HUES48 (cell line): ENCODE measurements around the gene TMPRSS9.

Experiments used
- H3K27ac ChIP-seq: one replicate; pipeline ENCODE4 v1.7.0; 2013; ENCODE audit warnings: low read depth, low read length, inconsistent platforms
- H3K27me3 ChIP-seq: 2 replicates; pipeline ENCODE4 v1.6.1; 2013; ENCODE audit warnings: mild to moderate bottlenecking, low read length; ENCODE audit not compliant: control insufficient read depth, insufficient read depth
- H3K36me3 ChIP-seq: 2 replicates; pipeline ENCODE4 v1.6.1; 2013; ENCODE audit warnings: low read length; ENCODE audit not compliant: control insufficient read depth, insufficient read depth
- H3K4me1 ChIP-seq: 2 replicates; pipeline ENCODE4 v1.6.1; 2013; ENCODE audit warnings: mild to moderate bottlenecking, low read length; ENCODE audit not compliant: control insufficient read depth, insufficient read depth
- H3K4me3 ChIP-seq: 2 replicates; pipeline ENCODE4 v1.5.1; 2013; ENCODE audit warnings: mild to moderate bottlenecking, low read depth, low read length
- H3K9ac ChIP-seq: 2 replicates; pipeline ENCODE4 v1.6.1; 2013; ENCODE audit warnings: mild to moderate bottlenecking, low read depth, low read length, moderate library complexity
- H3K9me3 ChIP-seq: 2 replicates; pipeline ENCODE4 v1.6.1; 2013; ENCODE audit warnings: low read length; ENCODE audit not compliant: control insufficient read depth, insufficient read depth

Gene TMPRSS9

GRCh38 chr19:2354670-2355069, 5.4 kb upstream of the TMPRSS9 start:
- Histone ChIP-seq H3K36me3 (peaks cover 5% of the 10 kb centered on the region; the same call in 1 of the 2 replicates), H3K4me1 (no peaks in the 10 kb centered on the region), H3K4me3 (no peak overlapping the region), H3K27ac (no peak overlapping the region), H3K27me3 (no peaks in the 10 kb centered on the region), H3K9ac (no peak overlapping the region), H3K9me3 (no peaks in the 10 kb centered on the region)

GRCh38 chr19:2355168-2356035, 4.7 kb upstream of the TMPRSS9 start:
- Histone ChIP-seq H3K4me3 (no peak overlapping the region), H3K9me3 (no peaks in the 10 kb centered on the region), H3K36me3 (peaks cover 5% of the 10 kb centered on the region; the same call in 1 of the 2 replicates), H3K9ac (no peak overlapping the region), H3K4me1 (no peaks in the 10 kb centered on the region), H3K27ac (no peak overlapping the region), H3K27me3 (peaks cover 2% of the 10 kb centered on the region)

DNA sequence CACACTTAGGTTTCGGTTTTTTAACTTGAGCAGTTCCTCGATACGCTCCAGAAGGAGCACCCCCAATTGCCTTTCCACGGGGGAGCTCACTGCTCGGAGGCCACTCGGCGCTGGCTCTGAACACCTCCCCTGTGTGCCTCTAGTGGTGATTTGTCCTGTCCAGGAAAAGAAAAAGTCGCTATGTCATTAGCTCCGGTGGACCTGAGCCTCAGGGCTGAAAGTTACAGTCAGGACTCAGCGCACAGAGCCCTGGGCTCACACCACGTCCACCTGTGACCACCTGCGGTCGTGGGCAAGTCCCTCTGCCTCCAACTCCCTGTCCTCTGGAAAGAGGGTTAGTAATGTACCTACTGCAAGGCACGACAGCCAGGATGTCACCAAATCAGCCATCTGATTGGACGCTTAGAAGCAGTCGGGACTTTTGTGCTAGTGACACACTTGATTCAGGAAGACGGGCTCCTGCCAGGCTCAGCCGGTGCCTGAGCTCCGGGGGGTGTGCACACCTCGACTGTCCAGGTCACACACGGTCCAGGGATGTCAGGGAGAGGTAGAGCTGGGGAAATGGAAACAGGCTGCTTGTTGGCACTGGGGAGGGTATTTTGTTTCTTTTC, 3.9 kb upstream of the TMPRSS9 start:
- no peaks in the 10 kb centered on the region for H3K9me3 ChIP-seq
- no peak overlapping the region for H3K27ac ChIP-seq
- H3K27me3 ChIP-seq = peaks cover 6% of the 10 kb centered on the region
- H3K36me3 ChIP-seq = peaks cover 5% of the 10 kb centered on the region; the same call in 1 of the 2 replicates
- no peak overlapping the region for H3K9ac ChIP-seq
- H3K4me1 ChIP-seq = no peaks in the 10 kb centered on the region
- H3K4me3 ChIP-seq = no peak overlapping the region

GRCh38 chr19:2357279-2358206, 2.5 kb upstream of the TMPRSS9 start:
- Histone ChIP-seq H3K36me3 (peaks cover 5% of the 10 kb centered on the region; the same call in 1 of the 2 replicates), H3K27me3 (peaks cover 6% of the 10 kb centered on the region), H3K9ac (no peak overlapping the region), H3K27ac (no peak overlapping the region), H3K9me3 (no peaks in the 10 kb centered on the region), H3K4me1 (no peaks in the 10 kb centered on the region), H3K4me3 (no peak overlapping the region)

DNA sequence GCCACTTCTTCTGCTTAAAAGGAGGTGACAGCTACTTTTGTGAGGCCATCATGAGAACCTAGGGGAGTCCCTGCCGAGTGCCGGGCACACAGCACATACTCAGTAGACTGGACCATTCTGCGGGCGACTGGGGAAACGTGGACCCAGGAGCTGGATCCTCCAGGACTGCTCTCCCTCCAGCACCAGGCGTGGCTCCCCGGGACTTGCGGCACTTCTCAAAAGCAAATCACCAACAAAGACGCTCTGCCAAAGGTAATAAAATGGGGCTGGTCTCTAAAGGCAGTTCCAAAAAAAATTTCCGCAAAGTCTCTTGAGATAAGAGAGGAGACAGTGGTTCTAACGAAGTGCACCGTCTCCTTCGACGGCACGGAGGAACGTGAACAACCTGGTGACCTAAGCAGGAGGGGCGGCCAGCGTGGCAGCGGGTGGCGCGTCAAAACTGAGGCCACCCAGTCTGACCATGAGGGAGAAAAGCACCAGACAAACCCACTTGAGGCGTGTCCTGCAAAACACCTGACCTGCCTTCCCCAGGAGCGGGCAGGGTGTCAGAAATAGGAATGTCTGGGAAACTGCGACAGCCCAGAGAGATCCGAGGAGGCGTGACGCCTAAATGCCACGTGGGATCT, 1.4 kb upstream of the TMPRSS9 start:
- Histone ChIP-seq H3K9ac (no peak overlapping the region), H3K36me3 (0 out of 2 replicates have a peak, but pooled peaks cover under 1% of the 10 kb centered on the region), H3K27ac (no peak overlapping the region), H3K27me3 (peaks cover 6% of the 10 kb centered on the region), H3K9me3 (no peaks in the 10 kb centered on the region), H3K4me3 (no peak overlapping the region), H3K4me1 (no peaks in the 10 kb centered on the region)

- Histone ChIP-seq H3K9ac (no peak overlapping the region), H3K9me3 (no peaks in the 10 kb centered on the region), H3K4me1 (no peaks in the 10 kb centered on the region), H3K36me3 (no peaks in the 10 kb centered on the region), H3K27ac (no peak overlapping the region), H3K4me3 (no peak overlapping the region), H3K27me3 (peaks cover 6% of the 10 kb centered on the region)
These were observed 768 bp downstream of the TMPRSS9 start for GRCh38 chr19:2360833-2361232.

- H3K36me3 ChIP-seq = no peaks in the 10 kb centered on the region
- H3K27ac ChIP-seq = no peak overlapping the region
- no peaks in the 10 kb centered on the region for H3K9me3 ChIP-seq
- H3K4me1 ChIP-seq = no peaks in the 10 kb centered on the region
- H3K9ac ChIP-seq = no peak overlapping the region
- H3K27me3 ChIP-seq = peaks cover 6% of the 10 kb centered on the region
- no peak overlapping the region for H3K4me3 ChIP-seq
These were observed 1.4 kb downstream of the TMPRSS9 start for GRCh38 chr19:2361246-2362045.

- Histone ChIP-seq H3K27ac (no peak overlapping the region), H3K4me1 (no peaks in the 10 kb centered on the region), H3K36me3 (no peaks in the 10 kb centered on the region), H3K27me3 (peaks cover 6% of the 10 kb centered on the region), H3K9me3 (no peaks in the 10 kb centered on the region), H3K4me3 (no peak overlapping the region), H3K9ac (no peak overlapping the region)
These were observed 2.2 kb downstream of the TMPRSS9 start for GRCh38 chr19:2362046-2362969.

GRCh38 chr19:2362970-2363300, 2.9 kb downstream of the TMPRSS9 start:
- Histone ChIP-seq H3K9ac (no peak overlapping the region), H3K4me3 (no peak overlapping the region), H3K9me3 (no peaks in the 10 kb centered on the region)

More at GRCh38 chr19:2362970-2363300, 2.9 kb downstream of the TMPRSS9 start:
- Histone ChIP-seq H3K27ac (no peak overlapping the region), H3K36me3 (no peaks in the 10 kb centered on the region), H3K27me3 (peaks cover 6% of the 10 kb centered on the region), H3K4me1 (no peaks in the 10 kb centered on the region)
